Ovary (tissue), 3 donors: ENCODE data around the gene CNOT6.

Source experiments
- POLR2A ChIP-seq: fragments of 450-650 bp; IDR thresholded peaks from one replicate; pipeline ENCODE4 v1.6.1; 2017; ENCODE audit warnings: antibody characterized with exemption, mild to moderate bottlenecking, moderate library complexity
- TF ChIP-seq, protein P1 (sequence below), 3 donors: fragments of 450-650 bp in 2 of 3; fragments of 200-600 bp in 1 of 3; IDR thresholded peaks; one replicate each; pipeline versions ENCODE4 v1.5.1 to v1.8.0; 2016 to 2022; ENCODE audit warnings: antibody characterized with exemption in 3 of 3, mild to moderate bottlenecking in 1 of 3
- donor health status: DM: no; HTN: no; CAD: no.

- TF ChIP-seq, protein P1, sequence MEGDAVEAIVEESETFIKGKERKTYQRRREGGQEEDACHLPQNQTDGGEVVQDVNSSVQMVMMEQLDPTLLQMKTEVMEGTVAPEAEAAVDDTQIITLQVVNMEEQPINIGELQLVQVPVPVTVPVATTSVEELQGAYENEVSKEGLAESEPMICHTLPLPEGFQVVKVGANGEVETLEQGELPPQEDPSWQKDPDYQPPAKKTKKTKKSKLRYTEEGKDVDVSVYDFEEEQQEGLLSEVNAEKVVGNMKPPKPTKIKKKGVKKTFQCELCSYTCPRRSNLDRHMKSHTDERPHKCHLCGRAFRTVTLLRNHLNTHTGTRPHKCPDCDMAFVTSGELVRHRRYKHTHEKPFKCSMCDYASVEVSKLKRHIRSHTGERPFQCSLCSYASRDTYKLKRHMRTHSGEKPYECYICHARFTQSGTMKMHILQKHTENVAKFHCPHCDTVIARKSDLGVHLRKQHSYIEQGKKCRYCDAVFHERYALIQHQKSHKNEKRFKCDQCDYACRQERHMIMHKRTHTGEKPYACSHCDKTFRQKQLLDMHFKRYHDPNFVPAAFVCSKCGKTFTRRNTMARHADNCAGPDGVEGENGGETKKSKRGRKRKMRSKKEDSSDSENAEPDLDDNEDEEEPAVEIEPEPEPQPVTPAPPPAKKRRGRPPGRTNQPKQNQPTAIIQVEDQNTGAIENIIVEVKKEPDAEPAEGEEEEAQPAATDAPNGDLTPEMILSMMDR (IDR thresholded peaks at IDR 0.05): no peak
- TF ChIP-seq POLR2A: no peak
Measured at GRCh38 chr5:180618487-180618828, 124.3 kb downstream of the CNOT6 start.
